ENCODE measurements around the gene DENND2D. TPM values are rescaled to one million over a fixed set of nuclear protein-coding genes. Genes with fewer than 3 reads are reported as not detected.
"Not testable (repeated sequence)": the region's sequence is repeated elsewhere in the genome, so short reads cannot be mapped to it uniquely, and the experiment has no call there.

The DENND2D gene
- total RNA-seq, 1 experiment from 2014 or later, result 0.67 TPM

GRCh38 chr1:111222308-111223125, 22.1 kb upstream of the DENND2D start:
- peak; percentile 64 for DNase-seq (ENCODE audit: extremely low read depth, low read depth)

- no peak for DNase-seq (ENCODE audit: extremely low read depth, low read depth)
These were observed 21.3 kb upstream of the DENND2D start for GRCh38 chr1:111221633-111222291.

GRCh38 chr1:111221276-111221632, 20.8 kb upstream of the DENND2D start:
- no peak for DNase-seq (ENCODE audit: extremely low read depth, low read depth)

GRCh38 chr1:111220302-111220890, 19.9 kb upstream of the DENND2D start:
- DNase-seq (ENCODE audit: extremely low read depth, low read depth), result no peak

- DNase-seq (ENCODE audit: extremely low read depth, low read depth), result no peak
These were observed 19.3 kb upstream of the DENND2D start for GRCh38 chr1:111219557-111220286.

- DNase-seq (ENCODE audit: extremely low read depth, low read depth), result no peak
These were observed 18.5 kb upstream of the DENND2D start for GRCh38 chr1:111218701-111219556.

GRCh38 chr1:111217183-111217910, 16.9 kb upstream of the DENND2D start:
- no peak for DNase-seq (ENCODE audit: extremely low read depth, low read depth)

GRCh38 chr1:111216751-111217150, 16.3 kb upstream of the DENND2D start:
- DNase-seq (ENCODE audit: extremely low read depth, low read depth), result no peak

- not testable (repeated sequence) for DNase-seq (ENCODE audit: extremely low read depth, low read depth)
These were observed 14.8 kb upstream of the DENND2D start for GRCh38 chr1:111215285-111215684.

- DNase-seq (ENCODE audit: extremely low read depth, low read depth), result no peak
These were observed 14.4 kb upstream of the DENND2D start for GRCh38 chr1:111214884-111215283.

- no peak for DNase-seq (ENCODE audit: extremely low read depth, low read depth)
These were observed 13.8 kb upstream of the DENND2D start for GRCh38 chr1:111214074-111214801.

- no peak for DNase-seq (ENCODE audit: extremely low read depth, low read depth)
These were observed 13.0 kb upstream of the DENND2D start for GRCh38 chr1:111213412-111213811.

GRCh38 chr1:111212634-111213335, 12.3 kb upstream of the DENND2D start:
- DNase-seq (ENCODE audit: extremely low read depth, low read depth), result no peak

GRCh38 chr1:111211921-111212320, 11.5 kb upstream of the DENND2D start:
- DNase-seq (ENCODE audit: extremely low read depth, low read depth), result no peak

GRCh38 chr1:111209622-111210021, 9.2 kb upstream of the DENND2D start:
- no peak for DNase-seq (ENCODE audit: extremely low read depth, low read depth)

- no peak for DNase-seq (ENCODE audit: extremely low read depth, low read depth)
These were observed 8.5 kb upstream of the DENND2D start for GRCh38 chr1:111208921-111209320.

GRCh38 chr1:111205714-111206050, 5.2 kb upstream of the DENND2D start:
- no peak for DNase-seq (ENCODE audit: extremely low read depth, low read depth)

- no peak for DNase-seq (ENCODE audit: extremely low read depth, low read depth)
These were observed 4.7 kb upstream of the DENND2D start for GRCh38 chr1:111204983-111205713.
